OCI-LY1 (cell line): ENCODE measurements around the gene CCND1.

ENCODE experiments used
- EZH2 ChIP-seq: fragments of 200-600 bp; sonication (generic), shearing (Covaris generic); IDR thresholded peaks from 2 replicates; pipeline ENCODE4 v1.8.0; 2017; ENCODE audit warnings: borderline replicate concordance, mixed run types, mild to moderate bottlenecking, antibody characterized with exemption, low read length, moderate library complexity, mixed read lengths
- TF ChIP-seq, protein P1 (sequence below): fragments of 200-600 bp; sonication (generic), shearing (Covaris generic); IDR thresholded peaks from 2 replicates; pipeline ENCODE4 v1.5.1; 2017; ENCODE audit warnings: mild to moderate bottlenecking, antibody characterized with exemption, low read length, moderate library complexity, mixed read lengths

DNA sequence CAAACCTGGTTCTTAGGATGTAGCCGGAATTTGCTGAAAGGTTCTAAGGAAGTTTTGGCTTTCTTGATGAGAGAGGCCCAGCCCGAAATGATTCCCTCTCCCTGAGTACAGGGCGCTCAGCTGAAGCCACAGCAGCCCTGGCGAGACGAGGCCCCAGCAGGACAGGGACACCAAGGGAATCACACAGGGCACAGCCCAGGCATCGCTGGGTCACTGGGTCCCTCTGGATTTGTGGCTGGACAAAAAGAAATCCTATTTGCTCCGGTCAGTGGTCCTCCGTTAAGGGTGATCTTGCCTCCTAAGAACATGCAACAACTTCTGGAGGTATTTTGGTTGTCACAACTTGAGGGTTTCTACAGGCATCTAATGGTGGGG, 56.5 kb downstream of the CCND1 start:
- TF ChIP-seq, protein P1, sequence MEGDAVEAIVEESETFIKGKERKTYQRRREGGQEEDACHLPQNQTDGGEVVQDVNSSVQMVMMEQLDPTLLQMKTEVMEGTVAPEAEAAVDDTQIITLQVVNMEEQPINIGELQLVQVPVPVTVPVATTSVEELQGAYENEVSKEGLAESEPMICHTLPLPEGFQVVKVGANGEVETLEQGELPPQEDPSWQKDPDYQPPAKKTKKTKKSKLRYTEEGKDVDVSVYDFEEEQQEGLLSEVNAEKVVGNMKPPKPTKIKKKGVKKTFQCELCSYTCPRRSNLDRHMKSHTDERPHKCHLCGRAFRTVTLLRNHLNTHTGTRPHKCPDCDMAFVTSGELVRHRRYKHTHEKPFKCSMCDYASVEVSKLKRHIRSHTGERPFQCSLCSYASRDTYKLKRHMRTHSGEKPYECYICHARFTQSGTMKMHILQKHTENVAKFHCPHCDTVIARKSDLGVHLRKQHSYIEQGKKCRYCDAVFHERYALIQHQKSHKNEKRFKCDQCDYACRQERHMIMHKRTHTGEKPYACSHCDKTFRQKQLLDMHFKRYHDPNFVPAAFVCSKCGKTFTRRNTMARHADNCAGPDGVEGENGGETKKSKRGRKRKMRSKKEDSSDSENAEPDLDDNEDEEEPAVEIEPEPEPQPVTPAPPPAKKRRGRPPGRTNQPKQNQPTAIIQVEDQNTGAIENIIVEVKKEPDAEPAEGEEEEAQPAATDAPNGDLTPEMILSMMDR: no peak
- TF ChIP-seq EZH2: no peak
